RWPE1 (cell line): ENCODE data around the gene SHLD2.
"Not testable (repeated sequence)": the region's sequence is repeated elsewhere in the genome, so short reads cannot be mapped to it uniquely, and the experiment has no call there.

Experiments
- CTCF ChIA-PET: fragments of 350-600 bp; sonication (Branson Sonifier 250); formaldehyde crosslinking; extraction: SDS; loops from one replicate; lab custom pipeline; 2021; lab: Yijun Ruan, JAX
- POLR2A ChIA-PET: fragments of 400-600 bp; formaldehyde crosslinking; extraction: SDS; loops from one replicate; lab custom pipeline; 2020; ENCODE audit warnings: antibody characterized with exemption; ENCODE audit not compliant: low non-redundant PET; lab: Yijun Ruan, JAX
- DNase-seq: peaks from one replicate; pipeline ENCODE4 v3.0.0; 2012; ENCODE audit warnings: low spot score
- H3K27ac ChIP-seq: fragments of 450-650 bp; 2 replicates; pipeline ENCODE4 v1.5.1; 2017
- TF ChIP-seq, protein P1 (sequence below): fragments of 450-650 bp; conservative IDR thresholded peaks from 2 replicates; pipeline ENCODE4 v1.5.1; 2017; ENCODE audit warnings: low read depth, mild to moderate bottlenecking

Gene SHLD2

GRCh38 chr10:87142230-87143108, 47.5 kb downstream of the SHLD2 start:
- CTCF ChIA-PET, H3K27ac ChIP-seq, DNase-seq: not testable (repeated sequence)
- POLR2A ChIA-PET: interaction anchor here (0.7 kb wide), 1 partner anchor 68 kb away, joined by 4 read pairs; no protein-coding TSS in a partner anchor

DNA sequence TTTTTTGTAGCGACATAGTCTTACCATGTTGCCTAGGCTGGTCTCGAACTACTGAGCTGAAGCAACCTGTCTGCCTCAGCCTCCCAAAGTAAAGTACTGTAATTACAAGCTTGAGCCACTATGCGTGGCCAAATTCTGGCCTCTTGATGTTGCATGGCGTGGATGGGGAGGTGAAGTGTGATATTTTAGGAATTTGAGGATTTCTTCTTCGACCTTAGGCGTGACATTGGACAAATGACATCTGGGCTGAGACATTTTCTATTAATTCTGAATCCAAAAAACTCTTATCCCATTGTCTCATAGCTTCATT, 48.1 kb downstream of the SHLD2 start:
- DNase-seq, CTCF ChIA-PET, H3K27ac ChIP-seq, POLR2A ChIA-PET: not testable (repeated sequence)

- CTCF ChIA-PET, DNase-seq, POLR2A ChIA-PET, H3K27ac ChIP-seq: not testable (repeated sequence)
These were observed 50.6 kb downstream of the SHLD2 start for GRCh38 chr10:87145598-87145997.

- TF ChIP-seq, protein P1, sequence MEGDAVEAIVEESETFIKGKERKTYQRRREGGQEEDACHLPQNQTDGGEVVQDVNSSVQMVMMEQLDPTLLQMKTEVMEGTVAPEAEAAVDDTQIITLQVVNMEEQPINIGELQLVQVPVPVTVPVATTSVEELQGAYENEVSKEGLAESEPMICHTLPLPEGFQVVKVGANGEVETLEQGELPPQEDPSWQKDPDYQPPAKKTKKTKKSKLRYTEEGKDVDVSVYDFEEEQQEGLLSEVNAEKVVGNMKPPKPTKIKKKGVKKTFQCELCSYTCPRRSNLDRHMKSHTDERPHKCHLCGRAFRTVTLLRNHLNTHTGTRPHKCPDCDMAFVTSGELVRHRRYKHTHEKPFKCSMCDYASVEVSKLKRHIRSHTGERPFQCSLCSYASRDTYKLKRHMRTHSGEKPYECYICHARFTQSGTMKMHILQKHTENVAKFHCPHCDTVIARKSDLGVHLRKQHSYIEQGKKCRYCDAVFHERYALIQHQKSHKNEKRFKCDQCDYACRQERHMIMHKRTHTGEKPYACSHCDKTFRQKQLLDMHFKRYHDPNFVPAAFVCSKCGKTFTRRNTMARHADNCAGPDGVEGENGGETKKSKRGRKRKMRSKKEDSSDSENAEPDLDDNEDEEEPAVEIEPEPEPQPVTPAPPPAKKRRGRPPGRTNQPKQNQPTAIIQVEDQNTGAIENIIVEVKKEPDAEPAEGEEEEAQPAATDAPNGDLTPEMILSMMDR: 0 out of 2 replicates have a peak, but pooled peaks have one; percentile 8
- CTCF ChIA-PET, DNase-seq, POLR2A ChIA-PET, H3K27ac ChIP-seq: not testable (repeated sequence)
These were observed 54.1 kb downstream of the SHLD2 start for GRCh38 chr10:87149020-87149609.

- DNase-seq, POLR2A ChIA-PET, CTCF ChIA-PET, H3K27ac ChIP-seq: not testable (repeated sequence)
These were observed 56.5 kb downstream of the SHLD2 start for GRCh38 chr10:87151516-87151915.

DNA sequence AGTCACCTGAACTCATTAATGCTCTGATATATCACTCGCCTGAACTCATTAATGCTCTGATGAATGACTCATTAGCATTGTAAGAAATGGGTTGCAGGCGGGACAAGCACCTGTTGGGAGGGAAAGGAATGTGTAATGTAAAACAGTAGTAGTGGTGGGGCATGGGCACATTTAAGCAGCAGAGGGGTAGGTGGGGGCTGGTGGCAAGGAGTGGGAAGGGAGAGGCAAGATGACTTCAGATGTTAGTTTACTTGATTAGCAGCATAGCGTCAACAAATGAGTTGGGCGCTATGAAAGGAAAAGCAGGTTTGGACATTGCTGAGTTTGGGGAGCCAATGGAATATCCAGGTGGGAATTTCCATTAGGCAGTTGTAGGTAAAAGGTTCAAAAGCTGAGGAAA, 61.8 kb downstream of the SHLD2 start:
- DNase-seq, CTCF ChIA-PET, POLR2A ChIA-PET, H3K27ac ChIP-seq: not testable (repeated sequence)

GRCh38 chr10:87157821-87158220, 62.8 kb downstream of the SHLD2 start:
- DNase-seq, POLR2A ChIA-PET, CTCF ChIA-PET, H3K27ac ChIP-seq: not testable (repeated sequence)

- H3K27ac ChIP-seq, POLR2A ChIA-PET, DNase-seq, CTCF ChIA-PET: not testable (repeated sequence)
These were observed 67.8 kb downstream of the SHLD2 start for GRCh38 chr10:87162703-87163293.

DNA sequence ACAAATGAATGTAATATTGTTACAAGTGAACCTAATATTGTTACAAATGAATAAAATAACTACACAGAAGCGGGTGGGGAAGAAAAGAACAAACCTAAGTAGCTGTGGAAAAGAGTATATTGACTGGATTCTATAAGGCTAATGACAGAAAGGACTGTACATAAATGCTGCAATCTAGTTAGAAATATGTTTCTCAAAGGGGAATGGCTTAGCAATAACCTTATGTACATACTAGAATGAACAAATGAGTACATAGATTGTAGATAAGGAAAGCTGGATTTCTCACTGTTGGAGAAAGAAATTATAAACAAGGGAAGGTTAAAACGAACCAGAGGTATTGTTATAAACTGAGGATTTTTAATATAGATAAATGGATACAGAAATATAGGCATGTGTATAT, 68.4 kb downstream of the SHLD2 start:
- POLR2A ChIA-PET, H3K27ac ChIP-seq, CTCF ChIA-PET, DNase-seq: not testable (repeated sequence)

DNA sequence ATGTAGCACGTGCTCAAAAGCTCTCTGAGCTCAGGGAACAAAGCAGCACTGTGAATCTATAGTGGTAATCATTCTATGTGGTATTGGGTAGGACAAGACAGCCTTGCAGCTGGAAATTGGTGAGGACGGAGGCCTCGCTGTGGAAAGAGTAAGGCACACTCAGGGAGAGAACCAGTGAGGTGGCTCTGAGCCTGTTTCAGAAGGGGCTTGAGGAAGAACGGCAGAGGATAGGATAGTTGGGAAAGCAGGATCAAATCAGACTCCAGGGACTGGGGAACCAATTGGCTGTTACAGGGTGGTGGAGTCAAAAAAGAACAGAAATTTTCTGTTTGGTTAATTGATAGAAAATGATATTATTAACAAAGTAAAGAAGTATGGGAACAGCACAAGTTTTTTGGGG, 74.9 kb downstream of the SHLD2 start:
- H3K27ac ChIP-seq, DNase-seq, POLR2A ChIA-PET, CTCF ChIA-PET: not testable (repeated sequence)

- DNase-seq, CTCF ChIA-PET, H3K27ac ChIP-seq, POLR2A ChIA-PET: not testable (repeated sequence)
These were observed 75.7 kb downstream of the SHLD2 start for GRCh38 chr10:87170705-87171104.

GRCh38 chr10:87171670-87172069, 76.7 kb downstream of the SHLD2 start:
- CTCF ChIA-PET, DNase-seq, POLR2A ChIA-PET, H3K27ac ChIP-seq: not testable (repeated sequence)

DNA sequence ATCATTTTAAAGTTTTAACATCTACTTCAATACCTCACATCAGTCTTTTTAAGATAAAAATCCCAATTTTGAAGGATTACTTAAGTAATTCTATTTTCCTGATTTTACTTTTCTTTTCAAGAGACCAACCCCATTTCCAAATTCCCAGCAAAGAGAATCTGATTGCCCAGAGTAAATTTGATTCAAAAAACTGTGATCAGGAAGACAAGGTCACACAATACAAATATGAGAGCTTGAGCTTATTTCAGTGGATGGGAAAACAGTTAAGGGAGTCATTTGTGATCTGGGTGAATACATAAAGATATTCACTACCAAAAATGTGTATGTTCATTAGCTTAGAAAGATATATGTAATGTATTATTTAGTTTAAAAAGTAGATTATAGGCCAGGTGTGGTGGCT, 77.2 kb downstream of the SHLD2 start:
- POLR2A ChIA-PET, DNase-seq: not testable (repeated sequence)
- CTCF ChIA-PET: interaction anchor here (0.7 kb wide), 1 partner anchor 531 kb away, joined by 3 read pairs; no protein-coding TSS in a partner anchor

DNA sequence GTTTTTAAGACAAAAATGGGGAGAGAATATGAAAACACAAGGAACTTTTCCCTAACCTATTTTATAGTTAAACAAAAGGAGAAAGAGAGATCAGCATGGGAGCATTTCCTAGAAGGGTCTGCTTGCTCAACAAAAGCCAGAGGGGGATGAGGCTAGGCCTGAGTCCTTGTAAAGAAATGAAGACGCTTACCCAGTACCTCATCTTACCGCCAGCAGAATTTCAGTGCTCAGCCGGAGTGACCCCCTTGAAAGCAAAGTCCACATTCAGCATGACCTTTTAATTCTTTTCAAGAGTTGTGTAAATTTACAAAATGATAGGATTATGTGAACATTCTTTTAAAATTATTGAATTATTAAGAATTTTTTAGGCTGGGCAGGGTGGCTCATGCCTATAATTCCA, 82.6 kb downstream of the SHLD2 start:
- POLR2A ChIA-PET, H3K27ac ChIP-seq, DNase-seq, CTCF ChIA-PET: not testable (repeated sequence)

More for the DNA sequence above, 77.2 kb downstream of the SHLD2 start:
- H3K27ac ChIP-seq: not testable (repeated sequence)

DNA sequence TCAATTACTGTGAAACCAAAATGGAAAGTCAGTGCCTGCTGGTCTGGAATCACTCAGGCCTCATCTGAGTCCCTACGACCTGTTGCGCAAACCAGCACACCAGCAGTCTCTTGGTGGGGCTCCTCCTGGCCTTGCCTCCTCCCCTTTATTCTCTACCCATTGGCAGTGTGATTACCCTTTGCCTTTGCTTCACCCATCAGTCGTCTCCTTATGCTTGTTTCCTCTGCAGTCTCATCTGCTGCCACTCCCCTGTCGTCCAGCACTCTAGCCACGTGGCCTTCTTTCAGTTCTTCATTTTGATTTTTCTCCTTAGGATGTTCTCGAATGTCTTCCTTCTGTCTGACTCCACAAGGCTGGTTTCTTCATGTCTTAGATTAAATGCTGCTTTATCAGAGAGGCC, 89.4 kb downstream of the SHLD2 start:
- DNase-seq, H3K27ac ChIP-seq, POLR2A ChIA-PET, CTCF ChIA-PET: not testable (repeated sequence)

DNA sequence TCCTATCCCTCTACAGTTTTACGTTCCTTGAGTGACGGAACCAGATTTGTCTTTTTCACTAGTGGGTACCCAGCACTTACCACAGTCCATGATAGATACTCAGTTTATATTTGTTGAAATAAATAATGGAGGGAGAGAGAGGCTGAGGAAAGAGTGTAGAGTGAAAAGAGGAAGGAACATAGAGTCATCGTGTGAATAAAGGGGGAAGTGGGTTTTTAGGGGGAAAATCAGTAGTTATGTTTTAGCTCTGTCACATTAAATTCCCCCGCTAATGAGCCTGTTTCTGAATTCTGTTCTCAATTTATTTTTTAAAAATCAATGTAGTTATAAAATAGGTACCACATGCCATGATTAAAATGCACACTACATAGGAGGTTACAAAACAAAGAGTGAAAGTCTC, 91.0 kb downstream of the SHLD2 start:
- DNase-seq, CTCF ChIA-PET, H3K27ac ChIP-seq, POLR2A ChIA-PET: not testable (repeated sequence)
